Measurements from ENCODE around the gene SYNPO2. TPM values are rescaled to one million over a fixed set of nuclear protein-coding genes. Genes with fewer than 3 reads are reported as not detected.

The SYNPO2 gene
- total RNA-seq, 1 experiment from 2014 or later = 0.26 TPM

GRCh38 chr4:119104644-119105273, 216.1 kb downstream of the SYNPO2 start:
- H3K27ac ChIP-seq (ENCODE audit: low read depth, low read length, poor library complexity, severe bottlenecking) = peak overlapping the region; percentile 48
- POLR2A ChIA-PET (ENCODE audit: low non-redundant PET) = no interaction called here
- TF ChIP-seq EZH2 (IDR thresholded peaks at IDR 0.05; ENCODE audit: borderline replicate concordance, low read depth, low read length, poor library complexity, severe bottlenecking) = no peak
- no peak for TF ChIP-seq CTCF (conservative IDR thresholded peaks at IDR 0.05; ENCODE audit: low read depth, low read length)
- H3K9me3 ChIP-seq (ENCODE audit: low read depth, low read length, poor library complexity, severe bottlenecking) = no peaks in the 10 kb centered on the region
- CTCF ChIA-PET = no interaction called here
- no peak overlapping the region for H3K4me3 ChIP-seq (ENCODE audit: low read depth, low read length, poor library complexity, severe bottlenecking)
- no peaks in the 10 kb centered on the region for H3K36me3 ChIP-seq (ENCODE audit: insufficient read depth, low read length, poor library complexity, severe bottlenecking)
- DNase-seq (ENCODE audit: low spot score) = peak; percentile 18
- H3K4me1 ChIP-seq (ENCODE audit: insufficient read depth, low read length, poor library complexity, severe bottlenecking) = peaks cover 47% of the 10 kb centered on the region
- no TSS peak for BruUV-seq (replicated peaks)
- intact Hi-C loops (cut with micrococcal nuclease; ENCODE audit: unreplicated experiment) = no loop called here
- no peaks in the 10 kb centered on the region for H3K27me3 ChIP-seq (replicated peaks; ENCODE audit: insufficient read depth, low read depth, low read length, poor library complexity)

GRCh38 chr4:119105605-119106004, 217.0 kb downstream of the SYNPO2 start:
- ChIA-PET CTCF (no interaction called here), POLR2A (ENCODE audit: low non-redundant PET) (no interaction called here)
- Histone ChIP-seq H3K4me3 (ENCODE audit: low read depth, low read length, poor library complexity, severe bottlenecking) (no peak overlapping the region), H3K36me3 (ENCODE audit: insufficient read depth, low read length, poor library complexity, severe bottlenecking) (no peaks in the 10 kb centered on the region), H3K9me3 (ENCODE audit: low read depth, low read length, poor library complexity, severe bottlenecking) (no peaks in the 10 kb centered on the region), H3K27ac (ENCODE audit: low read depth, low read length, poor library complexity, severe bottlenecking) (peak overlapping the region; percentile 48), H3K4me1 (ENCODE audit: insufficient read depth, low read length, poor library complexity, severe bottlenecking) (peaks cover 47% of the 10 kb centered on the region), H3K27me3 (replicated peaks; ENCODE audit: insufficient read depth, low read depth, low read length, poor library complexity) (no peaks in the 10 kb centered on the region)
- intact Hi-C loops (cut with micrococcal nuclease; ENCODE audit: unreplicated experiment) = no loop called here
- TF ChIP-seq CTCF (conservative IDR thresholded peaks at IDR 0.05; ENCODE audit: low read depth, low read length) (no peak), EZH2 (IDR thresholded peaks at IDR 0.05; ENCODE audit: borderline replicate concordance, low read depth, low read length, poor library complexity, severe bottlenecking) (no peak)
- DNase-seq (ENCODE audit: low spot score) = peak; percentile 69
- BruUV-seq (replicated peaks) = no TSS peak

GRCh38 chr4:119106036-119107000, 217.7 kb downstream of the SYNPO2 start:
- DNase-seq (ENCODE audit: low spot score) = peak; percentile 37
- no peaks in the 10 kb centered on the region for H3K9me3 ChIP-seq (ENCODE audit: low read depth, low read length, poor library complexity, severe bottlenecking)
- ChIA-PET POLR2A (ENCODE audit: low non-redundant PET) (no interaction called here), CTCF (no interaction called here)
- peak overlapping the region; percentile 48 for H3K27ac ChIP-seq (ENCODE audit: low read depth, low read length, poor library complexity, severe bottlenecking)
- intact Hi-C loops (cut with micrococcal nuclease; ENCODE audit: unreplicated experiment) = no loop called here
- TF ChIP-seq EZH2 (IDR thresholded peaks at IDR 0.05; ENCODE audit: borderline replicate concordance, low read depth, low read length, poor library complexity, severe bottlenecking) (no peak), CTCF (conservative IDR thresholded peaks at IDR 0.05; ENCODE audit: low read depth, low read length) (no peak)
- no peak overlapping the region for H3K4me3 ChIP-seq (ENCODE audit: low read depth, low read length, poor library complexity, severe bottlenecking)
- no peaks in the 10 kb centered on the region for H3K36me3 ChIP-seq (ENCODE audit: insufficient read depth, low read length, poor library complexity, severe bottlenecking)
- no TSS peak for BruUV-seq (replicated peaks)
- no peaks in the 10 kb centered on the region for H3K27me3 ChIP-seq (replicated peaks; ENCODE audit: insufficient read depth, low read depth, low read length, poor library complexity)
- H3K4me1 ChIP-seq (ENCODE audit: insufficient read depth, low read length, poor library complexity, severe bottlenecking) = peaks cover 47% of the 10 kb centered on the region

Measured in A673 (cell line).